ENCODE results near the gene MED27.

DNA sequence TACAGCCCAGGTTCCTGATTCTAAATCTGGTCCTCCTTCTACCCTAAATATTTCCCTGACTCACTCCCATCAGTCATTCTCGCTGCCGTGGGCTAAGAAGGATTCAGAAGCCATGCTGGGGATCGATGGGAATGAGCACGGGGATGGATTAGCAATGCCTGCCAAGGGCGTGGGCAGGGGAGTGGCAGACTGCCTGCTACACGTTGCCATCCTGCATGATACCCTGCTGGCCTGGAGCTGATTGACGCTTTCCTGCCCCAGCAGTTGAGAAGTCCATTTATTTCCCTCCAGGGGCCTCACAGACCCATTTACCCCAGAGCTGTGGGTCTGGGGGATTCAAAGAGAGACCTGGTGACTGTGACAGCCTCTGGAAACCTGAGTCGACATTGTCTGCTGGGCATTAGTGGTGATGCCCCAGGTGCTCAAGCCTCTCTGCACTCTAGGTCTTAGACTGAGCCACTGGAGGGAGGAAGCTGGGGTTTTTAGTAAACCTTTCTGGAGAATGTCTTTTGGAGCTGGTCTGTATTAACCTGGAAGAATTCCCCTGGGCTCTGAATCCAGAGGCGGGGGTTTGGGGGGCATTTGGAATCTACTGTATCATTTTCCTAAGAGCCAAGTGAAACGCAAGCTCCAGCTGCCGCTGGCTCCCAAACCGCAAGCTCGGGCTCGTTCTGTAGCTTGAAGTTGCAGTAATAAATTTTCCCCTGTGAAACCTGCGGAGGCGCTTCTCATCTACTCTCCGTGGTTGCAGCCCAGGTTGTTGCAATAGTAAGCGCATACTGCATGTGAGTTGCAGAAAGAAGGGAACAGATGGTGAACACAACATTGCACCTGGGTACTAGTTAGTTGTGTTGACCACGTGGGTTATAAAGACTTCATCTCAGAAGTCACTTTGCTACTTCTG, 263.4 kb downstream of the MED27 start:
- TF ChIP-seq POLR2A (IDR thresholded peaks at IDR 0.05; ENCODE audit: low read depth, low read length) (no peak), RCOR1 (IDR thresholded peaks at IDR 0.05; ENCODE audit: insufficient replicate concordance, low read length) (no peak), BHLHE40 (IDR thresholded peaks at IDR 0.05; ENCODE audit: low read depth, low read length) (no peak), SMC3 (IDR thresholded peaks at IDR 0.05; ENCODE audit: low read depth, low read length) (no peak), RAD21 (IDR thresholded peaks at IDR 0.05; ENCODE audit: low read length) (no peak), FOS (IDR thresholded peaks at IDR 0.05; ENCODE audit: low read depth, low read length) (no peak)
- TF ChIP-seq, protein P1, sequence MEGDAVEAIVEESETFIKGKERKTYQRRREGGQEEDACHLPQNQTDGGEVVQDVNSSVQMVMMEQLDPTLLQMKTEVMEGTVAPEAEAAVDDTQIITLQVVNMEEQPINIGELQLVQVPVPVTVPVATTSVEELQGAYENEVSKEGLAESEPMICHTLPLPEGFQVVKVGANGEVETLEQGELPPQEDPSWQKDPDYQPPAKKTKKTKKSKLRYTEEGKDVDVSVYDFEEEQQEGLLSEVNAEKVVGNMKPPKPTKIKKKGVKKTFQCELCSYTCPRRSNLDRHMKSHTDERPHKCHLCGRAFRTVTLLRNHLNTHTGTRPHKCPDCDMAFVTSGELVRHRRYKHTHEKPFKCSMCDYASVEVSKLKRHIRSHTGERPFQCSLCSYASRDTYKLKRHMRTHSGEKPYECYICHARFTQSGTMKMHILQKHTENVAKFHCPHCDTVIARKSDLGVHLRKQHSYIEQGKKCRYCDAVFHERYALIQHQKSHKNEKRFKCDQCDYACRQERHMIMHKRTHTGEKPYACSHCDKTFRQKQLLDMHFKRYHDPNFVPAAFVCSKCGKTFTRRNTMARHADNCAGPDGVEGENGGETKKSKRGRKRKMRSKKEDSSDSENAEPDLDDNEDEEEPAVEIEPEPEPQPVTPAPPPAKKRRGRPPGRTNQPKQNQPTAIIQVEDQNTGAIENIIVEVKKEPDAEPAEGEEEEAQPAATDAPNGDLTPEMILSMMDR (conservative IDR thresholded peaks at IDR 0.05; ENCODE audit: low read depth, low read length) = no peak
